IPS-20b (cell line): ENCODE measurements around the gene YY1.
"Not testable (repeated sequence)": the region's sequence is repeated elsewhere in the genome, so short reads cannot be mapped to it uniquely, and the experiment has no call there.

Experiments
- H3K27ac ChIP-seq: one replicate; pipeline ENCODE4 v1.5.1; 2013; ENCODE audit warnings: low read length
- H3K27me3 ChIP-seq: 2 replicates; pipeline ENCODE4 v1.6.1; 2013; ENCODE audit warnings: mild to moderate bottlenecking, low read length, inconsistent platforms; ENCODE audit not compliant: insufficient read depth
- H3K36me3 ChIP-seq: 2 replicates; pipeline ENCODE4 v1.6.1; 2013; ENCODE audit warnings: low read depth, mild to moderate bottlenecking, inconsistent platforms, low read length, moderate library complexity; ENCODE audit not compliant: insufficient read depth
- H3K4me1 ChIP-seq: 2 replicates; pipeline ENCODE4 v1.6.1; 2013; ENCODE audit warnings: mild to moderate bottlenecking, control low read depth, inconsistent platforms, low read length, moderate library complexity; ENCODE audit not compliant: insufficient read depth
- H3K4me3 ChIP-seq: 2 replicates; pipeline ENCODE4 v1.5.1; 2013; ENCODE audit warnings: mild to moderate bottlenecking, low read length, inconsistent platforms
- H3K9ac ChIP-seq: 2 replicates; pipeline ENCODE4 v1.6.1; 2013; ENCODE audit warnings: low read depth, mild to moderate bottlenecking, inconsistent platforms, low read length, moderate library complexity
- H3K9me3 ChIP-seq: 2 replicates; pipeline ENCODE4 v1.6.1; 2013; ENCODE audit warnings: mild to moderate bottlenecking, low read depth, low read length, inconsistent platforms; ENCODE audit not compliant: insufficient read depth

The YY1 gene

DNA sequence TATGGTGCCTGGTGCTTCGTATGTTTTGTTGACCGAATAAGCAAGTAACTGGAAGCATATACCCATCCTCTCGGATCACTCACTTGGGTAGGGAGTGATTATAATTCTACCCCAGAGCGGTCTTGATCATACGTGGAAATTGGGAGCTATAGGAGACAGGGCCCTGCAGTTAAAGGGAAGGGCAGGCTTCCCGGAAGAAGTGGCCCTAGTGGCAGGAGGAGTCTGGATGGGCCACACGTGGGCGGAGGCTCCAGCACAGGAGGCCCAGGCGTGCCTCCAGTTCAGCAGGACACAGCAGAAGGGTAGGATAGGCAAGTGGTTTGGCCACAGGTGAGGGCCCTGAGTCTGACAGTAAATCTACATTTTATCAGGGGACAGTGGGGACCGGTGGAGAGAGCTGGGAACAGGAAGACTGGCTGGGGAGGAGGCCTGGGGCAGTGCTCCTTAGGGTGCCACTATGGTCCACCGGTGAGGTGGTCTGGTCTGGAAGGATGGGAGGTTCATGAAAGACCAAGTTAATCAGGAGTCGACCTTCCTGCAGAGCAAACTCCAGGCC, 23.5 kb upstream of the YY1 start:
- H3K36me3 ChIP-seq: no peaks in the 10 kb centered on the region
- peak overlapping the region; percentile 63; the same call in 1 of the 2 replicates for H3K9ac ChIP-seq
- no peaks in the 10 kb centered on the region for H3K9me3 ChIP-seq
- peaks cover 7% of the 10 kb centered on the region; the same call in 1 of the 2 replicates for H3K4me1 ChIP-seq
- no peak overlapping the region for H3K4me3 ChIP-seq
- no peak overlapping the region for H3K27ac ChIP-seq
- no peaks in the 10 kb centered on the region for H3K27me3 ChIP-seq

GRCh38 chr14:100219126-100219785, 19.7 kb upstream of the YY1 start:
- H3K9me3 ChIP-seq: no peaks in the 10 kb centered on the region
- no peaks in the 10 kb centered on the region for H3K27me3 ChIP-seq
- H3K36me3 ChIP-seq: no peaks in the 10 kb centered on the region
- no peak overlapping the region for H3K27ac ChIP-seq
- H3K4me3 ChIP-seq: no peak overlapping the region
- H3K4me1 ChIP-seq: peaks cover 28% of the 10 kb centered on the region
- H3K9ac ChIP-seq: no peak overlapping the region

GRCh38 chr14:100221533-100222223, 17.3 kb upstream of the YY1 start:
- Histone ChIP-seq H3K36me3 (no peaks in the 10 kb centered on the region), H3K9ac (peak overlapping the region; percentile 87; the same call in 1 of the 2 replicates), H3K9me3 (no peaks in the 10 kb centered on the region), H3K27me3 (no peaks in the 10 kb centered on the region), H3K27ac (peak overlapping the region; percentile 96), H3K4me1 (peaks cover 21% of the 10 kb centered on the region), H3K4me3 (peak overlapping the region; percentile 67)

DNA sequence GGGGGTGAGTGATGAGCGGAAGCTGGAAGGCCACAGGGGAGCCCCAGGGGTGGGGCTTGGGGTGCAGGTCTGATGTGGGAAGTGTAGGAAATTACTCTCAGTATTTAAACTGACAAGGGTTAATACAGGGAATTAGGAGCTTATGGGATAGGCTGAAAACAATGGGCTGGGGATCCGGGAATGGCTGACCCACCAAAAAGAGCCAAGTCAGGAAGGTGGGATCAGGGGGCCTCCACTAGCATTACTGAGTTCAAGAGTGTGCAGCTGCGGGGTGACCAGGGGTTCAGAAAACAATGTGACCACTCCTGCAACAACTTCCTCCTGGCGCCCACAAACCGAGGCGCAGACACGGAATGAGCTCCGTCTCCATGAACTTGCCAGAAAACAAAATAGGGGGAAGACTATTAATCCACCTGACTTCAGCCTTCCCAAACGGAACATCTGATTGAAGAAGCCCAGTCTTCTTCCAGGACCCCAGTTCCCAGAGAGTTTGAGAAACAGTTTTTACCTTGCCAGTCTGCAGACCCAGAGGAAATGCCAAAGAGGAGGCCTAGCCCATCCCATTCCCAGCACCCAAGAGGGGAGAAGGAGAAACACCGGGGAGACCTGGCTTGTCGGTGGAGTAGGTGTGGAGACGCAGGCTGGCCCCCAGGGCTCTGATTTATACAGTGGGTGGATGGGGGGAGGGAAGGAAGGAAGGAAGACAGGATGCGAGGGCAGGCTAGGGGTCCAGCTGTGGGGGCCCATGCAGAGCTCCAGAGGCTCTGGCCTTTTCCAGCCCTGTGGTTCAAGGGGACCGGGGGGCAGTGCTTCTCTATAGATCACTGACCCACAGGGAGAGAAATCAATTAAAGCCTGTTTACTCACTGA, 16.5 kb upstream of the YY1 start:
- H3K4me3 ChIP-seq: peak overlapping the region; percentile 67
- H3K4me1 ChIP-seq: peaks cover 21% of the 10 kb centered on the region
- no peaks in the 10 kb centered on the region for H3K36me3 ChIP-seq
- no peaks in the 10 kb centered on the region for H3K9me3 ChIP-seq
- H3K9ac ChIP-seq: peak overlapping the region; percentile 87; the same call in 1 of the 2 replicates
- H3K27me3 ChIP-seq: no peaks in the 10 kb centered on the region
- H3K27ac ChIP-seq: peak overlapping the region; percentile 96

DNA sequence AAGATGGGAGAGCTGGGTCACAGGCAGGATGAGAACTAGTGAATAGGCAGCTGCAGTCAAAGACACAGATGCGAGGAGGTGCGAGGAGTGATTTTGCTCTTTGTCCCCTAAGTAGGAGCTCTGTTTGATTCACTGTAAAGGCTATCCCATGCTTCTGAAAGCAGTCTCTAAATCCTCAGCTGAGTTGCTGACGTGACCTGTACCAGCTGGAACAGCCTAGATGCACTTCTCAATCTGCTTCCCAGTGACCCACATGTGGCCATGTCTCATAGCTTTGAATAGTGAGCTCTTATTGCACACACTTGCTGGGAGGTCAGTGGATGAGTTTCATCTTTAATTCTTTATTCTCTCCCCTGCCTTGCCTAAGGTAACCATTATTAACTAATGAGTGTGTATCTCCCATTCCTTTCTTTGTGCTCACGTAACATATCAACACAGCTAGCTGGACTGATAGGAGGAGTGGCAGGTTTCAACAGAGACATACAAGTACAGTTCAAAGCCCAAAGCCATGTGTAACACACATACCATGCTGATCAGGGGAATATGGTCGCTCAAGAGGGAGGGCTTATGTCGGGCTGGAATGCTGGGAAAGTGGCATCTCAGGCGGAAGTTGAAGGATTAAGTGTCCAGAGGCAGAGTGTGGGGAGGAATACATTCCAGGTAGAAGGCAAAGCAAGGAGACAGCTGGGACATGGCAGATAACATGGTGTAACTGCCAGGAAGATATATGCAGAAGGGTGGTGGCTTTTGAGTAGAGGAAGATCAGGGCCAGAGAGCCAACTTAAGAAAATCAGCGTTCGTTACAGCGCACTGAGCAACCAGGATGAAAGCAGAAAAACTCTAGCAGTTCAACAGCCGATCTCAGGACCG, 15.4 kb upstream of the YY1 start:
- Histone ChIP-seq H3K27me3 (no peaks in the 10 kb centered on the region), H3K27ac (peak overlapping the region; percentile 96), H3K9me3 (no peaks in the 10 kb centered on the region), H3K9ac (peak overlapping the region; percentile 87; the same call in 1 of the 2 replicates), H3K4me3 (no peak overlapping the region), H3K36me3 (peaks cover under 1% of the 10 kb centered on the region; the same call in 1 of the 2 replicates), H3K4me1 (peaks cover 21% of the 10 kb centered on the region)

GRCh38 chr14:100224229-100224866, 14.6 kb upstream of the YY1 start:
- H3K4me1 ChIP-seq: peaks cover 21% of the 10 kb centered on the region
- H3K36me3 ChIP-seq: peaks cover 7% of the 10 kb centered on the region; the same call in 1 of the 2 replicates
- no peak overlapping the region for H3K27ac ChIP-seq
- H3K27me3 ChIP-seq: no peaks in the 10 kb centered on the region
- H3K9me3 ChIP-seq: no peaks in the 10 kb centered on the region
- no peak overlapping the region for H3K4me3 ChIP-seq
- peak overlapping the region; percentile 87; the same call in 1 of the 2 replicates for H3K9ac ChIP-seq

GRCh38 chr14:100225169-100225568, 13.8 kb upstream of the YY1 start:
- Histone ChIP-seq H3K36me3 (peaks cover 11% of the 10 kb centered on the region; the same call in 1 of the 2 replicates), H3K9me3 (no peaks in the 10 kb centered on the region), H3K4me1 (peaks cover 21% of the 10 kb centered on the region), H3K4me3 (no peak overlapping the region), H3K9ac (no peak overlapping the region), H3K27me3 (no peaks in the 10 kb centered on the region), H3K27ac (no peak overlapping the region)

GRCh38 chr14:100230361-100230760, 8.6 kb upstream of the YY1 start:
- Histone ChIP-seq H3K4me1 (no peaks in the 10 kb centered on the region), H3K36me3 (peaks cover 38% of the 10 kb centered on the region; the same call in 1 of the 2 replicates), H3K27me3 (no peaks in the 10 kb centered on the region), H3K9me3 (no peaks in the 10 kb centered on the region), H3K9ac (no peak overlapping the region), H3K4me3 (no peak overlapping the region), H3K27ac (no peak overlapping the region)

- Histone ChIP-seq H3K4me3 (no peak overlapping the region), H3K27ac (no peak overlapping the region), H3K4me1 (peaks cover 8% of the 10 kb centered on the region; the same call in 1 of the 2 replicates), H3K9ac (no peak overlapping the region), H3K9me3 (no peaks in the 10 kb centered on the region), H3K27me3 (no peaks in the 10 kb centered on the region), H3K36me3 (peaks cover 31% of the 10 kb centered on the region; the same call in 1 of the 2 replicates)
Observed at GRCh38 chr14:100234511-100234910, 4.4 kb upstream of the YY1 start.

- Histone ChIP-seq H3K9ac (peak overlapping the region; percentile 90; the same call in 1 of the 2 replicates), H3K36me3 (peaks cover 15% of the 10 kb centered on the region; the same call in 1 of the 2 replicates), H3K4me1 (peaks cover 12% of the 10 kb centered on the region; the same call in 1 of the 2 replicates), H3K4me3 (peak overlapping the region; percentile 85)
- H3K9me3 ChIP-seq, H3K27ac ChIP-seq, H3K27me3 ChIP-seq: not testable (repeated sequence)
Observed at GRCh38 chr14:100236271-100236818, 2.6 kb upstream of the YY1 start.
